EH (cell line): ENCODE results near the gene NID1.
A peak's percentile ranks its signal among the peaks of the same experiment; 100 is the strongest.
"Not testable (repeated sequence)": the region's sequence is repeated elsewhere in the genome, so short reads cannot be mapped to it uniquely, and the experiment has no call there.

Experiments used
- DNase-seq: peaks from one replicate; pipeline ENCODE4 v3.0.0-alpha.2; 2015; ENCODE audit warnings: low read depth

The NID1 gene

GRCh38 chr1:235933766-235934116, 131.1 kb downstream of the NID1 start:
- DNase-seq = no peak

- no peak for DNase-seq
Measured at GRCh38 chr1:235933017-235933765, 131.7 kb downstream of the NID1 start.

DNA sequence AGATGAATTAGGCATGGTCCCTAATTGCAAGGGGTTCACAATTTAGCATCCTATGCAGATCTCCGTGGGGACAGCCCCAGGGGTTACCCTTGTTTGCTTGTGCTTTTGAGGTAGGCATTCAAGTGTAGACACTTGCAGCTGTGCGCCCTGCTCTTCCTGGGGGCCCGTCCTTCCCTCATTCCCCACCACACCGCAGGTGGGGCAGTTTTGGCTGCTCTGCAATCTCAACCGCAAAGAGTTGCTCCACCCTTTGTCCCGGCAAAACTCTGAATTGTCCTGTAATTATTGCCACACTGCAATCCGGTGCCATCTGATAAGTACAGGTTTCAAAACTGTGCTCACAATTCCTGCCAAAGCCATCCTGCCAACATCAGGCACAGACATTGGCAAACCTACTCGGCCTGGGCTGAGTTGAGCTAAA, 132.8 kb downstream of the NID1 start:
- DNase-seq = no peak

DNA sequence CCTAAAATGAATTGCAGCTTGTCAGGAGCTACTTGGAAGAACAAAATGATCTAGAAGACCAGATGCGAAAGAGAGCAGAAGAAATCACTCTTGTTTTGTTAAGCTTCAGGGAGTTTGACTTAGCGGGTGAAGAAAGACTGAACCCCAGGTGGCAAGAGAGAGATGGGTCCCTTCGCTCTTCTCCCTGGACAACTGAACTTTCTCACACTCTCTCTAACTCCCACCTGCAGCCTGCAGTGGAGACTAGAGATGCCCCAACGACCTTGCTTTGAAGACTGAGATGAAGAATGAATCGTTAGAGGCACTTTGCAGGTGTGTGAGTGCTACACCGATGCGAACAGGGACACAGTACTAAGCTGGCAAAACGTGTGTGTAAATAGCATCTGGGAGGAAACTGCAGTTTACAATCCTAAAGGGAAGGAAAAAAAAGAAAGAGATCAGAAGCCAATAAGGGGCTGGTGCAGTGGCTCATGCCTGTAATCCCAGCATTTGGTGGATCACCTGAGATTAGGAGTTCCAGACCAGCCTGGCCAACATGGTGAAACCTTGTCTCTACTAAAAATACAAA, 133.6 kb downstream of the NID1 start:
- DNase-seq = no peak

GRCh38 chr1:235930543-235930942, 134.3 kb downstream of the NID1 start:
- no peak for DNase-seq

- DNase-seq = peak; percentile 54
Measured at GRCh38 chr1:235929216-235929615, 135.7 kb downstream of the NID1 start.

- no peak for DNase-seq
Measured at GRCh38 chr1:235928197-235928596, 136.7 kb downstream of the NID1 start.

DNA sequence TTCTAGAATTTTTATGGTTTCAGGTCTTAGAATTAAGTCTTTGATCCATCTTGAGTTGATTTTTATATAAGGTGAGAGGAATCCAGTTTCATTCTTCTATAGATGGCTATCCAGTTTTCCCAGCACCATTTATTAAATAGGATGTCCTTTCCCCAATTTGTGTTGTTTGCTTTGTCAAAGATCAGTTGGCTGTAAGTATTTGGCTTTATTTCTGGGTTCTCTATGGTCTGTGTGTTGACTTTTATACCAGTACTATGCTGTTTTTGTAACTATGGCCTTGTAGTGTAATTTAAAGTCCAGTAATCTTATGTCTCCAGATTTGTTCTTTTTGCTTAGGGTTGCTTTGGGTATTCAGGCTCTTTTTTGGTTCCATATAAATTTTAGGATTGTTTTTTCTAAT, 137.3 kb downstream of the NID1 start:
- DNase-seq = not testable (repeated sequence)
